NK-92 treated with Interleukin-12 subunit alpha and Interleukin-12 subunit beta, amount 100 ng/mL, for 24 hours (cell line): ENCODE results near the gene PFKFB4.
"Not testable (repeated sequence)": the region's sequence is repeated elsewhere in the genome, so short reads cannot be mapped to it uniquely, and the experiment has no call there.

Source experiments
- DNase-seq: peaks from one replicate; lab custom pipeline; 2025; lab: John Stamatoyannopoulos, UW

The PFKFB4 gene

GRCh38 chr3:48492461-48493202, 64.0 kb downstream of the PFKFB4 start:
- no peak for DNase-seq

GRCh38 chr3:48486952-48487351, 69.7 kb downstream of the PFKFB4 start:
- DNase-seq = no peak

GRCh38 chr3:48482822-48483221, 73.8 kb downstream of the PFKFB4 start:
- not testable (repeated sequence) for DNase-seq

GRCh38 chr3:48480891-48481290, 75.7 kb downstream of the PFKFB4 start:
- DNase-seq = not testable (repeated sequence)

GRCh38 chr3:48478626-48479555, 77.7 kb downstream of the PFKFB4 start:
- peak; percentile 22 for DNase-seq

GRCh38 chr3:48477959-48478520, 78.6 kb downstream of the PFKFB4 start:
- DNase-seq = no peak

GRCh38 chr3:48476426-48477053, 80.1 kb downstream of the PFKFB4 start:
- no peak for DNase-seq

GRCh38 chr3:48475188-48475587, 81.4 kb downstream of the PFKFB4 start:
- DNase-seq = no peak

GRCh38 chr3:48474619-48475018, 82.0 kb downstream of the PFKFB4 start:
- DNase-seq = no peak

GRCh38 chr3:48474031-48474430, 82.6 kb downstream of the PFKFB4 start:
- DNase-seq = not testable (repeated sequence)

GRCh38 chr3:48473617-48473952, 83.0 kb downstream of the PFKFB4 start:
- no peak for DNase-seq

- DNase-seq = peak; percentile 89
These were observed 83.5 kb downstream of the PFKFB4 start for GRCh38 chr3:48472923-48473616.

GRCh38 chr3:48472673-48472922, 84.0 kb downstream of the PFKFB4 start:
- peak; percentile 38 for DNase-seq

- no peak for DNase-seq
These were observed 86.3 kb downstream of the PFKFB4 start for GRCh38 chr3:48470286-48470685.

GRCh38 chr3:48469046-48469915, 87.3 kb downstream of the PFKFB4 start:
- DNase-seq = no peak

GRCh38 chr3:48468329-48468731, 88.3 kb downstream of the PFKFB4 start:
- DNase-seq = no peak
